Coronary artery (tissue), 2 donors: ENCODE results near the gene TOMM20.

Source experiments
- DNase-seq: peaks from one replicate; pipeline ENCODE4 v3.0.0-alpha.2; 2017; ENCODE audit warnings: low spot score
- H3K27ac ChIP-seq, 2 donors: fragments of 200-600 bp; sonication (generic); one replicate each; pipeline ENCODE4 v1.5.1; 2016 to 2019
- H3K4me3 ChIP-seq: fragments of 200-600 bp; sonication (generic); 2 replicates; pipeline ENCODE4 v1.5.1; 2016; ENCODE audit warnings: mild to moderate bottlenecking, moderate library complexity
- CTCF ChIP-seq: fragments of 200-600 bp; sonication (generic); IDR thresholded peaks from one replicate; pipeline ENCODE4 v1.5.1; 2019; ENCODE audit warnings: antibody characterized with exemption

Gene TOMM20

GRCh38 chr1:235151033-235151432 lies 22.4 kb upstream of the TOMM20 start:
- no peak overlapping the region for H3K27ac ChIP-seq
- DNase-seq, result no peak
- TF ChIP-seq CTCF, result no peak
- no peak overlapping the region for H3K4me3 ChIP-seq

DNA sequence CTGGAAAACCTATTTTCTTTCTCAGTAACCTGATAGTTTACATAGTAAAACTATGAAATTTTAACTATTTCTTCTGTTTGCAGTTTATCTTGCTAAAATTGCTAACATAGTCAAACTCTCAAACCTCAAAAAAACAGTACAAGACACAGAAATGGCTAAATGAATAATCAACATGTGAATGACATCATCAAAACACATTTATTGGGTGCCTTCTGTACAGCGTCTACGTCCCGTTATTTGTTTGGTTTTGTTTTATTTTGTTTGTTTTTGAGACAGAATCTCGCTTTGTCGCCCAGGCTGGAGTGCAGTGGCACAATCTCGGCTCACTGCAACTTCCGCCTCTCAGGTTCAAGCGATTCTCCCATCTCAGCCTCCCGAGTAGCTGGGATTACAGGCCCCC lies 21.2 kb upstream of the TOMM20 start:
- Histone ChIP-seq H3K4me3 (no peak overlapping the region), H3K27ac (no peak overlapping the region)
- no peak for DNase-seq
- TF ChIP-seq CTCF, result no peak

GRCh38 chr1:235147269-235147668 lies 18.6 kb upstream of the TOMM20 start:
- no peak for DNase-seq
- H3K27ac ChIP-seq, result no peak overlapping the region
- H3K4me3 ChIP-seq, result no peak overlapping the region
- no peak for TF ChIP-seq CTCF

DNA sequence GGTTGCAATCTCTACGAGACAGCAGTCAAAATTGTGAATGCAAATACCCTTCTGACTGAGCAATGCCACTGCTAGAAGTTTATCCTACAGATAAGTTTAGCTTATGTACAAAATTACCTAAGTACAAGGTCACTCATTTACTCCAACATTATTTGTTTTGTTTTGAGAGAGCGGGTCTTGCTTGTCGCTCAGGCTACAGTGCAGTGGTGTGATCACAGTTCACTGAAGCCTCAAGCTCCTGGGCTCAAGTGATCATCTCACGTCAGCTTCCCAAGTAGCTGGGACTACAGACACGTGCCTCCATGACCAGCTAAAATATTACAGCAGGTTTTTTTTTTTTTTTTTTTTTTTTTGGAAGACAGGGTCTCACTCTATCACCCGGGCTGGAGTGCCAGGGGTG lies 17.0 kb upstream of the TOMM20 start:
- no peak overlapping the region for H3K27ac ChIP-seq
- no peak overlapping the region for H3K4me3 ChIP-seq
- TF ChIP-seq CTCF, result no peak
- no peak for DNase-seq

- no peak for DNase-seq
- H3K27ac ChIP-seq, result no peak overlapping the region
- H3K4me3 ChIP-seq, result no peak overlapping the region
- no peak for TF ChIP-seq CTCF
These were observed 14.4 kb upstream of the TOMM20 start for GRCh38 chr1:235142991-235143390.

DNA sequence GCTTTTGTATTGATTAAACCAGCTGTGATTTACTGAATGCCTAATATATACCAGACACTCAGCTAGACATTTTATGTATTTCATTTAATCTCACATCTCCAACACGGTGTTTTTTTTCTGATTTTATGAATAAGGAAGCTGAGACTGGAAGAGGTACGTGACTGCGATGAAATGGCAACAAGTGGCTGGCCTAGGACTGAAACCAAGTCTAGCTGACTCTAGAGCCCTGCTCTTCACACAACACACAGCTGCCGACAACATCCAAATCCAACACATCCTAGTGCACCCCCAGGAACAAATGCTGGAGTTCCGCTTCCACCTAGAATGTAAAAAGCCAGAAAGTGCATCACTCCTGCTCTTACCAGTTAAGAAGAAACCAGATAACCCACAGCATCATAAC lies 10.7 kb upstream of the TOMM20 start:
- no peak for TF ChIP-seq CTCF
- DNase-seq, result no peak
- no peak overlapping the region for H3K27ac ChIP-seq
- H3K4me3 ChIP-seq, result no peak overlapping the region

DNA sequence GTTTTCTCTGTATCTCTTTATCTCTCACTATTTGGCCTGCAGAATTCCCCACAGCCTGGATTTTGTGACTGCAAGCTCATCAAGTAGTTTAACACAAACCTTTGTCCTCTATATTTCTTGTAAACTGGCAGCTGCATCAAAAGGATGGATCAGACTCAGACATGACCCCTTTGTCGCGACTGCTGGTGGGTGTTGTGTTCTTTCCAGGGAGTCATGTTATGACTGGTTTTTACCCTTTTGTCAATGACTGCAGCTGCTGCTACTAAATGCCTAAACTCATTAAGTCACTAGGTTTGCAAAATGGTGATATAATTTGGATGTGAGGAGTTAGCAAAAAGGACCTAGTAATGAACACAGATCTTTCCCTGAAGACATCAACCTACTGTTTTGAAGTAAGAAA lies 10.2 kb upstream of the TOMM20 start:
- Histone ChIP-seq H3K27ac (no peak overlapping the region), H3K4me3 (no peak overlapping the region)
- no peak for DNase-seq

More for the DNA sequence above, 10.2 kb upstream of the TOMM20 start:
- no peak for TF ChIP-seq CTCF
